Raji (cell line): ENCODE measurements around the gene MAML2.

Experiments
- POLR2A ChIP-seq: IDR thresholded peaks from 2 replicates; pipeline ENCODE4 v1.6.1; 2011; ENCODE audit warnings: low read depth, low read length, control low read depth; ENCODE audit not compliant: insufficient read depth

MAML2 gene

DNA sequence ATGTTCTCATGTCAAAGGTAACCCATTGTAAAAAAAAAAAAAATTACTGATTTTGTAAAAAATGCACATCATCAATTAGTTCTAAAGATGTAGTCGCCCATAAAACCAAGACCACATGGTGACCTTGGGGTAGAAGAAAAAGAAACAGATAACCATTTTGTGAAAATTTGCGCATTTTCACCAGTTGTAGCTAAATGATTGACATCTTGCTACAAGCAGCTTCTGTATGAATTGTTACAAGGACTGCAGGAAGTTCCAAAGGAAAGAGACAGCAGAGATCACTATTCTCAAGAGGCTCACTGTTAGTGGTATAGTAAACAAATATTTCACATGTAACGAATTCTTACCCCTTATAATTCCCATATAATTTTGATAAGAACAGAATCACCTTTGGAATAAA lies 48.7 kb downstream of the MAML2 start:
- no peak for TF ChIP-seq POLR2A

- TF ChIP-seq POLR2A, result no peak
These were observed 49.4 kb downstream of the MAML2 start for GRCh38 chr11:96293598-96294021.

DNA sequence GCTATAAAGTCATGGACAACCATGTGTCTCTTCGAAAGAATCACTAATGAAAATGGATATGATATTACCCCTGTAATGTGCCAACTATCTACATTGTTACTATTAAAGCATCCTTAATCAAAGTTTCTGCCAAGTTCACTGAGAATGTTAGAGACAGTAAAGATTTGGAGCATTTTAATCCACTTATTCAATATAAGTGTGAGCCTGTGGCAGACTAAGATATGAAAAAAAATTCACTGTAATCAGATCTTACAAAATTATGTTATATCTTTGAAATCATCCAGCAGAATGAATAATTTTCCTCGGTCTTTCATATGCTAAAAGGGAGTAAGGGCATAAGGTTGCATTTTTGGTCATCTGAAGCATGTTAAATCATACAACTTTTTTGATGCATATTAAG lies 49.9 kb downstream of the MAML2 start:
- TF ChIP-seq POLR2A, result no peak

- TF ChIP-seq POLR2A, result no peak
These were observed 50.5 kb downstream of the MAML2 start for GRCh38 chr11:96292291-96293010.

- no peak for TF ChIP-seq POLR2A
These were observed 52.4 kb downstream of the MAML2 start for GRCh38 chr11:96290631-96291030.

GRCh38 chr11:96290031-96290430 lies 53.0 kb downstream of the MAML2 start:
- no peak for TF ChIP-seq POLR2A

GRCh38 chr11:96288915-96289314 lies 54.1 kb downstream of the MAML2 start:
- TF ChIP-seq POLR2A, result no peak

- TF ChIP-seq POLR2A, result no peak
These were observed 55.1 kb downstream of the MAML2 start for GRCh38 chr11:96287822-96288439.

GRCh38 chr11:96284917-96285316 lies 58.1 kb downstream of the MAML2 start:
- TF ChIP-seq POLR2A, result no peak

DNA sequence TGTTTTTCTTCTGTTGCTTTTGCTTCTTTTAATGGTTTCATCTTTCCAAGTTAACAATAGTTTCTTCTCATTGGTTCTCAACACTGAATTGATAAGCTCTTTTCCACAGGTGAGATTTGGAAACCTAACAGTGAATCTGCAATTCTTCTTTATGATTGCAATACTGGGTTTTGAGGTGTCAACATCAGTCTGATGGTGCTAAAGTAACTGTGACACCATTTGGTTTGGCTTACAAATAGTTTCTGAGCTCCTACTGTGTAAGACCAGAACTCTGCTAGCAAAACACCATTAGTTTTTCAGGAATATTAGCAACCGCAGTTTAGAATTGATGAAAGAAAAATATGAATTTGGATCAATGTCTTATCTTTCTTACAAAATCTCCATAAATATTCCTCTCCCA lies 58.6 kb downstream of the MAML2 start:
- no peak for TF ChIP-seq POLR2A

- no peak for TF ChIP-seq POLR2A
These were observed 60.3 kb downstream of the MAML2 start for GRCh38 chr11:96282625-96283220.

GRCh38 chr11:96280444-96280843 lies 62.6 kb downstream of the MAML2 start:
- TF ChIP-seq POLR2A, result no peak

- no peak for TF ChIP-seq POLR2A
These were observed 63.1 kb downstream of the MAML2 start for GRCh38 chr11:96279896-96280290.

GRCh38 chr11:96279018-96279895 lies 63.7 kb downstream of the MAML2 start:
- TF ChIP-seq POLR2A, result no peak
